Vagina (tissue), 2 donors: ENCODE results near the gene NUP205.

Source experiments
- POLR2AphosphoS5 ChIP-seq, 2 donors: sonication (generic); formaldehyde crosslinking; IDR thresholded peaks; one replicate each; pipeline ENCODE4 v1.9.0; 2017; ENCODE audit warnings: antibody characterized with exemption in 2 of 2, mild to moderate bottlenecking in 2 of 2, low read depth in 1 of 2; ENCODE audit not compliant: insufficient read depth in 1 of 2
- TF ChIP-seq, protein P1 (sequence below), 3 experiments: fragments of 450-650 bp in 2 of 3; fragments of 200-600 bp in 1 of 3; sonication (generic) in 1 of 3; IDR thresholded peaks; one replicate each; pipeline ENCODE4 v1.5.1; 2017 to 2019; ENCODE audit warnings: antibody characterized with exemption in 3 of 3, mild to moderate bottlenecking in 2 of 3, moderate library complexity in 2 of 3

DNA sequence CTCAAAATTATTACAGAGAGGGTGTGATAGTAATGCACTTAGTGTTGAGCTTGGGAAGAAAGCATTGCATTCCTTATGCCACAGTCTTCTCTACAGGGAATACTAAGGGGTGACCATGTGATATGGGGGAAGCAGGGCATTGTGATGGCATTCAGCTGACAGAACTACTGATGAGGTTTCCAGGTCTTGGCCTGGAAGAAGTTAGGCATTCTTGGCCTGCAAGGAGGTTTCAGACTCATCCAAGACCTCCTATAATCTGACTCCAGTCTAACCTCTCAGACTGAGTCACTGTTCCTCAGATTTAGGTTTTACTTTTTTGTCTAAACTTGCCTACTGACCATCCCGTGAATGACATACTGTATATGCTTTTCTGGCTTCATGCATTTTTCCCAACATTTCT is 112.5 kb downstream of the NUP205 start:
- TF ChIP-seq, protein P1, sequence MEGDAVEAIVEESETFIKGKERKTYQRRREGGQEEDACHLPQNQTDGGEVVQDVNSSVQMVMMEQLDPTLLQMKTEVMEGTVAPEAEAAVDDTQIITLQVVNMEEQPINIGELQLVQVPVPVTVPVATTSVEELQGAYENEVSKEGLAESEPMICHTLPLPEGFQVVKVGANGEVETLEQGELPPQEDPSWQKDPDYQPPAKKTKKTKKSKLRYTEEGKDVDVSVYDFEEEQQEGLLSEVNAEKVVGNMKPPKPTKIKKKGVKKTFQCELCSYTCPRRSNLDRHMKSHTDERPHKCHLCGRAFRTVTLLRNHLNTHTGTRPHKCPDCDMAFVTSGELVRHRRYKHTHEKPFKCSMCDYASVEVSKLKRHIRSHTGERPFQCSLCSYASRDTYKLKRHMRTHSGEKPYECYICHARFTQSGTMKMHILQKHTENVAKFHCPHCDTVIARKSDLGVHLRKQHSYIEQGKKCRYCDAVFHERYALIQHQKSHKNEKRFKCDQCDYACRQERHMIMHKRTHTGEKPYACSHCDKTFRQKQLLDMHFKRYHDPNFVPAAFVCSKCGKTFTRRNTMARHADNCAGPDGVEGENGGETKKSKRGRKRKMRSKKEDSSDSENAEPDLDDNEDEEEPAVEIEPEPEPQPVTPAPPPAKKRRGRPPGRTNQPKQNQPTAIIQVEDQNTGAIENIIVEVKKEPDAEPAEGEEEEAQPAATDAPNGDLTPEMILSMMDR (IDR thresholded peaks at IDR 0.05) = no peak
- no peak for TF ChIP-seq POLR2AphosphoS5 (IDR thresholded peaks at IDR 0.05; ENCODE audit: insufficient read depth in 1 of 2, low read depth in 1 of 2)
